K562 (cell line): ENCODE data around the gene SPATA2. TPM values are rescaled to one million over a fixed set of nuclear protein-coding genes. Genes with fewer than 3 reads are reported as not detected.
A peak's percentile ranks its signal among the peaks of the same experiment; 100 is the strongest.

ENCODE experiments used
- ATAC-seq: fragments of 200-7000 bp; cut with Tn5 transposase; 3 replicates; pipeline ENCODE4 v1.9.1; 2020; ENCODE audit warnings: moderate library complexity
- BruUV-seq: library from RNA; stranded (reverse); fragments of 400-500 nt; replicated peaks from 2 replicates; lab custom pipeline; 2021; lab: Mats Ljungman, UMichigan
- CTCF ChIA-PET: fragments of 300-600 bp; formaldehyde crosslinking; extraction: SDS; loops from one replicate; lab custom pipeline; 2021; ENCODE audit warnings: low intra/inter-chr PET ratio; lab: Yijun Ruan, JAX
- POLR2A ChIA-PET: fragments of 300-600, 350-650 bp; sonication (Branson Sonifier 250); formaldehyde crosslinking; extraction: SDS; loops from one replicate; lab custom pipeline; 2021; ENCODE audit warnings: antibody characterized with exemption, inconsistent platforms; lab: Yijun Ruan, JAX
- DNase-seq, 4 experiments: peaks; one replicate each; pipeline versions ENCODE4 v3.0.0 to v3.0.0-alpha.2; 2011 to 2018; ENCODE audit warnings: low spot score in 3 of 4, mixed read lengths in 3 of 4; ENCODE audit errors: extremely low read depth in 1 of 4
- FAIRE-seq: peaks from 2 replicates; lab custom pipeline; 2011; peaks lifted over from hg19 to GRCh38; lab: Jason Lieb, UNC
- H2AFZ ChIP-seq: 2 replicates; pipeline ENCODE4 v1.6.0; 2011; ENCODE audit warnings: low read depth, low read length, control low read depth, inconsistent platforms
- H3K27ac ChIP-seq: fragments of 200-600 bp; 3 replicates; pipeline ENCODE4 v1.8.0; 2011; ENCODE audit warnings: low read depth, mild to moderate bottlenecking, control low read depth, inconsistent platforms, low read length, moderate library complexity, mixed read lengths; ENCODE audit errors: extremely low read depth
- H3K27me3 ChIP-seq, 2 experiments: fragments of 300-600 bp in 1 of 2; 2 replicates in 1 of 2; 3 replicates in 1 of 2; pipeline versions ENCODE4 v1.6.0 to v1.8.0; 2011; ENCODE audit warnings: inconsistent platforms in 2 of 2, low read length in 2 of 2, mild to moderate bottlenecking in 1 of 2, mixed read lengths in 1 of 2, moderate library complexity in 1 of 2; ENCODE audit not compliant: control insufficient read depth in 2 of 2, insufficient read depth in 2 of 2
- H3K36me3 ChIP-seq: fragments of 300-600 bp; 3 replicates; pipeline ENCODE4 v1.8.0; 2011; ENCODE audit warnings: mild to moderate bottlenecking, low read length, inconsistent platforms; ENCODE audit not compliant: control insufficient read depth, insufficient read depth
- H3K4me1 ChIP-seq, 2 experiments: fragments of 200-600 bp in 1 of 2; replicated peaks in 1 of 2; 2 replicates in 1 of 2; 3 replicates in 1 of 2; pipeline versions ENCODE4 v1.5.1 to v1.8.0; 2011; ENCODE audit warnings: inconsistent platforms in 2 of 2, low read length in 2 of 2, mild to moderate bottlenecking in 1 of 2, mixed read lengths in 1 of 2, moderate library complexity in 1 of 2; ENCODE audit not compliant: control insufficient read depth in 2 of 2, insufficient read depth in 2 of 2
- H3K4me2 ChIP-seq: 2 replicates; pipeline ENCODE4 v1.6.1; 2011; ENCODE audit warnings: low read length, control low read depth, inconsistent platforms, mixed read lengths; ENCODE audit not compliant: insufficient read depth
- H3K4me3 ChIP-seq: fragments of 200-600 bp; sonication (generic), shearing (Covaris generic); 2 replicates; pipeline ENCODE4 v1.5.1; 2016; ENCODE audit warnings: control low read depth, inconsistent platforms
- H3K79me2 ChIP-seq: fragments of 200-600 bp; 3 replicates; pipeline ENCODE4 v1.8.0; 2011; ENCODE audit warnings: low read length, inconsistent platforms; ENCODE audit not compliant: control insufficient read depth, insufficient read depth
- H3K9ac ChIP-seq, 2 experiments: 2 replicates each; pipeline versions ENCODE4 v1.6.0 to v1.6.1; 2011; ENCODE audit warnings: low read depth in 2 of 2, low read length in 2 of 2, control low read depth in 1 of 2, inconsistent platforms in 1 of 2, mild to moderate bottlenecking in 1 of 2, mixed read lengths in 1 of 2; ENCODE audit not compliant: insufficient read depth in 1 of 2
- H3K9me1 ChIP-seq: one replicate; pipeline ENCODE4 v1.6.0; 2011; ENCODE audit warnings: inconsistent platforms, mild to moderate bottlenecking, low read length, moderate library complexity; ENCODE audit not compliant: control insufficient read depth, insufficient read depth
- H3K9me3 ChIP-seq: replicated peaks from 2 replicates; pipeline ENCODE4 v1.5.1; 2011; ENCODE audit warnings: low read depth, low read length, inconsistent platforms; ENCODE audit not compliant: control insufficient read depth, insufficient read depth
- H4K20me1 ChIP-seq: replicated peaks from 2 replicates; pipeline ENCODE4 v1.6.1; 2011; ENCODE audit warnings: low read length, inconsistent platforms, mixed read lengths; ENCODE audit not compliant: control insufficient read depth, insufficient read depth
- HMBOX1 ChIP-seq: sonication (generic); IDR thresholded peaks from 2 replicates; pipeline ENCODE4 v1.6.1; 2016
- MYNN ChIP-seq, 2 experiments: sonication (generic); formaldehyde crosslinking in 1 of 2; IDR thresholded peaks; 2 replicates each; pipeline versions ENCODE4 v1.5.0 to v1.6.1; 2016 to 2020; ENCODE audit warnings: antibody characterized with exemption in 1 of 2, missing genetic modification reagents in 1 of 2
- RBM25 ChIP-seq: fragments of 200-400 bp; formaldehyde crosslinking; IDR thresholded peaks from 2 replicates; pipeline ENCODE4 v1.6.1; 2018; ENCODE audit warnings: low read length, low read depth, moderate library complexity; ENCODE audit not compliant: severe bottlenecking
- TBL1XR1 ChIP-seq, 2 experiments: IDR thresholded peaks; 2 replicates each; pipeline ENCODE4 v1.6.1; 2012; ENCODE audit warnings: improper control_type of control experiment in 2 of 2, low read length in 2 of 2, mild to moderate bottlenecking in 1 of 2
- ZNF121 ChIP-seq: sonication (generic); formaldehyde crosslinking; conservative IDR thresholded peaks from 2 replicates; pipeline ENCODE4 v1.8.0; 2022; ENCODE audit warnings: missing genetic modification reagents
- WGBS: fragments of 100-300 bp; shearing (Covaris generic); methylation state at CpG from one replicate; pipeline ENCODE4 v1.1.6; 2016; ENCODE audit warnings: low coverage, mixed read lengths; ENCODE audit not compliant: insufficient coverage; ENCODE audit errors: missing lambda C conversion rate; 5-methylcytosine and 5-hydroxymethylcytosine counted together
- in situ Hi-C: fragments of 300-500 bp; cut with MboI; formaldehyde crosslinking; loops from 4 replicates; pipeline ENCODE4 v1.15.0; 2018; ENCODE audit warnings: inconsistent platforms, mixed read lengths
- intact Hi-C: fragments of 100-400 bp; cut with micrococcal nuclease; formaldehyde crosslinking; loops from 2 replicates; pipeline ENCODE4 v1.14.2; 2022
- polyA plus RNA-seq, 8 experiments: library from polyadenylated mRNA; depleted of rRNA in 4 of 8; stranded (reverse) in 5 of 8; unstranded in 3 of 8; fragments of >200 nt; fragmentation: Nextera tagmentation in 2 of 8; fragmentation: Illumina TruSeq in 1 of 8; extraction: Ambion mirVana in 2 of 8; extraction: Trizol in 1 of 8; gene quantifications; 2 replicates each; pipeline versions ENCODE4 v1.2.1 to v1.2.3, GENCODE V29; 2011 to 2014; ENCODE audit warnings: inconsistent platforms in 1 of 8, missing spikeins in 1 of 8
- total RNA-seq, 7 experiments: library from RNA; depleted of rRNA in 6 of 7; stranded (reverse); fragments of >200 nt in 6 of 7; fragmentation: Illumina TruSeq in 2 of 7; extraction: Trizol in 2 of 7; gene quantifications; 2 replicates each; pipeline versions ENCODE4 v1.2.1 to v1.2.3, GENCODE V29; 2011 to 2021; ENCODE audit warnings: low replicate concordance in 1 of 7

SPATA2 gene
- total and polyA plus RNA-seq, 9 of the 15 experiments (the other 6 are each of a cell fraction or from before 2014, with no cell fraction given): 0.46 to 8.2 (median 2.7) TPM

- CTCF ChIA-PET: interaction anchor here (0.5 to 2.1 kb wide), 5 partner anchors 318 to 595 kb away, joined by 3 to 12 read pairs (median 6); no protein-coding TSS in a partner anchor
- DNase-seq: no peak
- no peaks in the 10 kb centered on the region; a peak in 2 of 5 replicates for H3K4me1 ChIP-seq
- H3K9me1 ChIP-seq: no peaks in the 10 kb centered on the region
- no peaks in the 10 kb centered on the region for H3K27me3 ChIP-seq
- H3K27ac ChIP-seq: no peak overlapping the region
- H3K4me2 ChIP-seq: no peak overlapping the region
- WGBS: 2% methylated on average over 4 of the region's 4 CpGs
- no TSS peak for BruUV-seq
- no peaks in the 10 kb centered on the region for H4K20me1 ChIP-seq
- TF ChIP-seq MYNN (IDR thresholded peaks at IDR 0.05): no peak
- no peak for TF ChIP-seq MYNN (CRISPR knock-in tag; IDR thresholded peaks at IDR 0.05)
- TF ChIP-seq HMBOX1: 0 out of 2 replicates have a peak, but pooled peaks have one; percentile 5
- TF ChIP-seq ZNF121 (CRISPR knock-in tag): peak; percentile 87
- no peak for TF ChIP-seq TBL1XR1 (IDR thresholded peaks at IDR 0.05; ENCODE audit: low read length in 2 of 2)
- peak; percentile 47 for TF ChIP-seq RBM25
- H2AFZ ChIP-seq: no peak overlapping the region
- no peaks in the 10 kb centered on the region for H3K36me3 ChIP-seq
- FAIRE-seq: no peak
- POLR2A ChIA-PET: no interaction called here
- no peaks in the 10 kb centered on the region for H3K9me3 ChIP-seq
- in situ Hi-C loops (no loop called here), intact Hi-C loops (loop anchor here (2.0 kb wide), 3 partner anchors 14 to 318 kb away; partner anchors contain the start of gene SPATA2)
- no peaks in the 10 kb centered on the region for H3K79me2 ChIP-seq
- no peak overlapping the region for H3K9ac ChIP-seq
- no peak for ATAC-seq
- H3K4me3 ChIP-seq: no peak overlapping the region
Measured at GRCh38 chr20:49929142-49929494, 13.8 kb upstream of the SPATA2 start.
